B cell (primary cell): Measurements from ENCODE around the gene PROC. TPM values are rescaled to one million over a fixed set of nuclear protein-coding genes. Genes with fewer than 3 reads are reported as not detected.
A peak's percentile ranks its signal among the peaks of the same experiment; 100 is the strongest.

Experiments
- ATAC-seq: fragments of 200-7000 bp; cut with Tn5 transposase; one replicate; pipeline ENCODE4 v1.10.0; 2021; ENCODE audit warnings: low read depth, mild to moderate bottlenecking, moderate number of reproducible peaks, moderate library complexity
- CTCF ChIA-PET: fragments of 350-600 bp; sonication (Branson Sonifier 250); formaldehyde crosslinking; loops from one replicate; lab custom pipeline; 2021; ENCODE audit warnings: antibody characterized with exemption, inconsistent platforms; lab: Charles Lee
- POLR2A ChIA-PET: fragments of 350-600 bp; sonication (Branson Sonifier 250); formaldehyde crosslinking; loops from one replicate; lab custom pipeline; 2021; ENCODE audit warnings: antibody characterized with exemption; lab: Charles Lee
- DNase-seq: peaks from one replicate; pipeline ENCODE4 v3.0.0; 2013
- H2AFZ ChIP-seq: 2 replicates; pipeline ENCODE4 v1.6.1; 2012; ENCODE audit warnings: mild to moderate bottlenecking, low read depth, low read length; ENCODE audit not compliant: insufficient read depth, poor library complexity, severe bottlenecking
- H3K27ac ChIP-seq, 2 donors: 1 replicate in 1 of 2; 2 replicates in 1 of 2; pipeline ENCODE4 v1.5.1; 2012 to 2013; ENCODE audit warnings: low read length in 2 of 2, mild to moderate bottlenecking in 2 of 2, moderate library complexity in 1 of 2
- H3K27me3 ChIP-seq, 4 experiments: fragments of 200-600 bp in 1 of 4; sonication (generic) in 1 of 4; replicated peaks in 1 of 4; 1 replicate in 2 of 4; 2 replicates in 2 of 4; pipeline versions ENCODE4 v1.6.1 to v1.7.0; 2013 to 2016; ENCODE audit warnings: low read length in 3 of 4, mild to moderate bottlenecking in 2 of 4, mixed read lengths in 1 of 4, moderate library complexity in 1 of 4; ENCODE audit not compliant: insufficient read depth in 4 of 4, control insufficient read depth in 3 of 4; ENCODE audit errors: control extremely low read depth in 1 of 4
- H3K36me3 ChIP-seq, 2 experiments: replicated peaks in 1 of 2; 1 replicate in 1 of 2; 2 replicates in 1 of 2; pipeline versions ENCODE4 v1.6.1 to v1.7.1; 2013; ENCODE audit warnings: low read length in 1 of 2; ENCODE audit not compliant: insufficient read depth in 2 of 2, control insufficient read depth in 1 of 2; ENCODE audit errors: control extremely low read depth in 1 of 2, extremely low read depth in 1 of 2
- H3K4me1 ChIP-seq, 2 donors: fragments of 200-600 bp in 1 of 2; sonication (generic) in 1 of 2; 1 replicate in 1 of 2; 2 replicates in 1 of 2; pipeline versions ENCODE4 v1.5.1 to v1.6.1; 2013 to 2017; ENCODE audit warnings: low read length in 2 of 2; ENCODE audit not compliant: control insufficient read depth in 2 of 2, insufficient read depth in 2 of 2
- H3K4me2 ChIP-seq: replicated peaks from 2 replicates; pipeline ENCODE3; 2012; ENCODE audit warnings: mild to moderate bottlenecking, low read depth, low read length; ENCODE audit not compliant: poor library complexity, severe bottlenecking
- H3K4me3 ChIP-seq, 5 experiments: fragments of 200-600 bp in 1 of 5; sonication (generic) in 1 of 5; 1 replicate in 3 of 5; 2 replicates in 2 of 5; pipeline versions ENCODE4 v1.5.1 to v1.7.0; 2011 to 2016; ENCODE audit warnings: low read length in 4 of 5, mild to moderate bottlenecking in 4 of 5, low read depth in 2 of 5, control low read depth in 1 of 5, moderate library complexity in 1 of 5; ENCODE audit not compliant: insufficient read depth in 1 of 5; ENCODE audit errors: control extremely low read depth in 1 of 5, extremely low read depth in 1 of 5
- H3K79me2 ChIP-seq: fragments of 200-600 bp; sonication (generic); one replicate; pipeline ENCODE4 v1.6.0; 2016; ENCODE audit warnings: low read length; ENCODE audit not compliant: control insufficient read depth, insufficient read depth
- H3K9ac ChIP-seq: fragments of 200-600 bp; sonication (generic); 2 replicates; pipeline ENCODE4 v1.6.1; 2017; ENCODE audit warnings: mild to moderate bottlenecking, low read length, moderate library complexity
- H3K9me3 ChIP-seq, 3 donors: one replicate each; pipeline versions ENCODE4 v1.6.1 to v1.7.1; 2013; ENCODE audit warnings: low read length in 2 of 3; ENCODE audit not compliant: control insufficient read depth in 2 of 3, insufficient read depth in 1 of 3; ENCODE audit errors: control extremely low read depth in 1 of 3
- H4K20me1 ChIP-seq: 2 replicates; pipeline ENCODE4 v1.6.0; 2012; ENCODE audit warnings: mild to moderate bottlenecking, low read length; ENCODE audit not compliant: insufficient read depth, control insufficient read depth, poor library complexity, severe bottlenecking
- H3K27ac Mint-ChIP-seq: one replicate; pipeline ENCODE4 v1.8.0; 2021; ENCODE audit warnings: mixed read lengths
- H3K27me3 Mint-ChIP-seq: one replicate; pipeline ENCODE4 v1.8.0; 2021; ENCODE audit warnings: mixed read lengths
- H3K4me1 Mint-ChIP-seq: one replicate; pipeline ENCODE4 v1.8.0; 2021; ENCODE audit warnings: mixed read lengths
- H3K4me3 Mint-ChIP-seq: one replicate; pipeline ENCODE4 v1.8.0; 2021; ENCODE audit warnings: mixed read lengths
- H3K9me3 Mint-ChIP-seq: one replicate; pipeline ENCODE4 v1.8.0; 2022; ENCODE audit warnings: mixed read lengths; ENCODE audit not compliant: insufficient read depth
- EZH2 ChIP-seq: IDR thresholded peaks from 2 replicates; pipeline ENCODE4 v1.6.1; 2012; ENCODE audit warnings: borderline replicate concordance, low read depth, mild to moderate bottlenecking, moderate library complexity, low read length; ENCODE audit not compliant: insufficient read depth, poor library complexity, severe bottlenecking
- WGBS: methylation state at CpG from one replicate; pipeline ENCODE4 v1.1.5; 2013; ENCODE audit warnings: missing lambda C conversion rate; ENCODE audit not compliant: insufficient coverage; 5-methylcytosine and 5-hydroxymethylcytosine counted together
- intact Hi-C: fragments of 100-400 bp; cut with micrococcal nuclease; formaldehyde crosslinking; loops from one replicate; pipeline ENCODE4 v1.10.0; 2022
- polyA plus RNA-seq: library from polyadenylated mRNA; depleted of rRNA; stranded (reverse); fragments of >200 nt; gene quantifications from 2 replicates; pipeline ENCODE4 v1.2.3, GENCODE V29; 2012
- total RNA-seq, 2 donors: library from RNA; stranded (reverse); fragments of 120-200 nt in 1 of 2; gene quantifications; 1 replicate in 1 of 2; 2 replicates in 1 of 2; pipeline versions ENCODE4 v1.2.3 to v1.2.4, GENCODE V29; 2013 to 2022
- TF ChIP-seq, protein P1 (sequence below): fragments of 200-600 bp; IDR thresholded peaks from one replicate; pipeline ENCODE4 v1.8.0; 2022; ENCODE audit warnings: antibody characterized with exemption, mild to moderate bottlenecking

PROC gene
- total and polyA plus RNA-seq, 2 donors (not counting 1 experiment from before 2014, with no cell fraction given), result 0.40 TPM; not detected in 1

DNA sequence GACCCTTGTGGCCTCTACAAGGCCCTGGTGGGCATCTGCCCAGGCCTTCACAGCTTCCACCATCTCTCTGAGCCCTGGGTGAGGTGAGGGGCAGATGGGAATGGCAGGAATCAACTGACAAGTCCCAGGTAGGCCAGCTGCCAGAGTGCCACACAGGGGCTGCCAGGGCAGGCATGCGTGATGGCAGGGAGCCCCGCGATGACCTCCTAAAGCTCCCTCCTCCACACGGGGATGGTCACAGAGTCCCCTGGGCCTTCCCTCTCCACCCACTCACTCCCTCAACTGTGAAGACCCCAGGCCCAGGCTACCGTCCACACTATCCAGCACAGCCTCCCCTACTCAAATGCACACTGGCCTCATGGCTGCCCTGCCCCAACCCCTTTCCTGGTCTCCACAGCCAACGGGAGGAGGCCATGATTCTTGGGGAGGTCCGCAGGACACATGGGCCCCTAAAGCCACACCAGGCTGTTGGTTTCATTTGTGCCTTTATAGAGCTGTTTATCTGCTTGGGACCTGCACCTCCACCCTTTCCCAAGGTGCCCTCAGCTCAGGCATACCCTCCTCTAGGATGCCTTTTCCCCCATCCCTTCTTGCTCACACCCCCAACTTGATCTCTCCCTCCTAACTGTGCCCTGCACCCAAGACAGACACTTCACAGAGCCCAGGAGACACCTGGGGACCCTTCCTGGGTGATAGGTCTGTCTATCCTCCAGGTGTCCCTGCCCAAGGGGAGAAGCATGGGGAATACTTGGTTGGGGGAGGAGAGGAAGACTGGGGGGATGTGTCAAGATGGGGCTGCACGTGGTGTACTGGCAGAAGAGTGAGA lies 2.0 kb downstream of the PROC start:
- Mint-ChIP-seq H3K4me1 (peaks cover 35% of the 10 kb centered on the region), H3K9me3 (no peaks in the 10 kb centered on the region), H3K4me3 (no peak overlapping the region), H3K27ac (no peak overlapping the region), H3K27me3 (no peaks in the 10 kb centered on the region)
- Histone ChIP-seq H3K79me2 (peaks cover 3% of the 10 kb centered on the region), H3K27ac (no peak overlapping the region), H3K36me3 (no peaks in the 10 kb centered on the region), H4K20me1 (peaks cover 11% of the 10 kb centered on the region), H2AFZ (no peak overlapping the region), H3K4me3 (no peak overlapping the region), H3K9me3 (no peaks in the 10 kb centered on the region), H3K9ac (no peak overlapping the region), H3K27me3 (peaks cover 0 to 17% (median 7%) of the 10 kb centered on the region in 4 experiments), H3K4me1 (peaks cover 25 to 33% of the 10 kb centered on the region in 2 donors), H3K4me2 (no peak overlapping the region)
- ChIA-PET POLR2A (no interaction called here), CTCF (no interaction called here)
- WGBS, result 89% methylated on average over 8 of the region's 8 CpGs
- intact Hi-C loops, result no loop called here
- no peak for DNase-seq
- no peak for ATAC-seq
- TF ChIP-seq, protein P1, sequence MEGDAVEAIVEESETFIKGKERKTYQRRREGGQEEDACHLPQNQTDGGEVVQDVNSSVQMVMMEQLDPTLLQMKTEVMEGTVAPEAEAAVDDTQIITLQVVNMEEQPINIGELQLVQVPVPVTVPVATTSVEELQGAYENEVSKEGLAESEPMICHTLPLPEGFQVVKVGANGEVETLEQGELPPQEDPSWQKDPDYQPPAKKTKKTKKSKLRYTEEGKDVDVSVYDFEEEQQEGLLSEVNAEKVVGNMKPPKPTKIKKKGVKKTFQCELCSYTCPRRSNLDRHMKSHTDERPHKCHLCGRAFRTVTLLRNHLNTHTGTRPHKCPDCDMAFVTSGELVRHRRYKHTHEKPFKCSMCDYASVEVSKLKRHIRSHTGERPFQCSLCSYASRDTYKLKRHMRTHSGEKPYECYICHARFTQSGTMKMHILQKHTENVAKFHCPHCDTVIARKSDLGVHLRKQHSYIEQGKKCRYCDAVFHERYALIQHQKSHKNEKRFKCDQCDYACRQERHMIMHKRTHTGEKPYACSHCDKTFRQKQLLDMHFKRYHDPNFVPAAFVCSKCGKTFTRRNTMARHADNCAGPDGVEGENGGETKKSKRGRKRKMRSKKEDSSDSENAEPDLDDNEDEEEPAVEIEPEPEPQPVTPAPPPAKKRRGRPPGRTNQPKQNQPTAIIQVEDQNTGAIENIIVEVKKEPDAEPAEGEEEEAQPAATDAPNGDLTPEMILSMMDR, result no peak
- no peak for TF ChIP-seq EZH2

DNA sequence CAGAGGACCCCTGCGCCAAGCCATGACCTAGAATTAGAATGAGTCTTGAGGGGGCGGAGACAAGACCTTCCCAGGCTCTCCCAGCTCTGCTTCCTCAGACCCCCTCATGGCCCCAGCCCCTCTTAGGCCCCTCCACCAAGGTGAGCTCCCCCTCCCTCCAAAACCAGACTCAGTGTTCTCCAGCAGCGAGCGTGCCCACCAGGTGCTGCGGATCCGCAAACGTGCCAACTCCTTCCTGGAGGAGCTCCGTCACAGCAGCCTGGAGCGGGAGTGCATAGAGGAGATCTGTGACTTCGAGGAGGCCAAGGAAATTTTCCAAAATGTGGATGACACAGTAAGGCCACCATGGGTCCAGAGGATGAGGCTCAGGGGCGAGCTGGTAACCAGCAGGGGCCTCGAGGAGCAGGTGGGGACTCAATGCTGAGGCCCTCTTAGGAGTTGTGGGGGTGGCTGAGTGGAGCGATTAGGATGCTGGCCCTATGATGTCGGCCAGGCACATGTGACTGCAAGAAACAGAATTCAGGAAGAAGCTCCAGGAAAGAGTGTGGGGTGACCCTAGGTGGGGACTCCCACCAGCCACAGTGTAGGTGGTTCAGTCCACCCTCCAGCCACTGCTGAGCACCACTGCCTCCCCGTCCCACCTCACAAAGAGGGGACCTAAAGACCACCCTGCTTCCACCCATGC lies 3.0 kb downstream of the PROC start:
- POLR2A ChIA-PET, result no interaction called here
- Mint-ChIP-seq H3K4me1 (peaks cover 28% of the 10 kb centered on the region), H3K27me3 (no peaks in the 10 kb centered on the region), H3K27ac (no peak overlapping the region), H3K4me3 (peak overlapping the region; percentile 64), H3K9me3 (no peaks in the 10 kb centered on the region)
- Histone ChIP-seq H3K4me3 (no peak overlapping the region), H2AFZ (no peak overlapping the region), H3K4me2 (no peak overlapping the region), H3K27ac (no peak overlapping the region), H3K9me3 (no peaks in the 10 kb centered on the region), H3K9ac (no peak overlapping the region), H4K20me1 (peaks cover 11% of the 10 kb centered on the region), H3K79me2 (peaks cover 3% of the 10 kb centered on the region), H3K36me3 (no peaks in the 10 kb centered on the region), H3K27me3 (peaks cover 0 to 17% (median 7%) of the 10 kb centered on the region in 4 experiments), H3K4me1 (peaks cover 24 to 25% of the 10 kb centered on the region in 2 donors)
- no peak for ATAC-seq
- TF ChIP-seq EZH2, result no peak
- TF ChIP-seq, protein P1, result no peak
- CTCF ChIA-PET, result no interaction called here
- no peak for DNase-seq
- intact Hi-C loops, result no loop called here
- 91% methylated on average over 12 of the region's 15 CpGs for WGBS
